ENCODE data around the gene PHACTR3.

PHACTR3 gene

GRCh38 chr20:59578436-59579403 lies 25.6 kb upstream of the PHACTR3 start:
- no peak overlapping the region for H3K4me3 ChIP-seq (ENCODE audit: low read length)
- TF ChIP-seq ZNF274 (IDR thresholded peaks at IDR 0.05; ENCODE audit: low read depth, low read length): no peak

GRCh38 chr20:59579404-59580145 lies 24.8 kb upstream of the PHACTR3 start:
- H3K4me3 ChIP-seq (ENCODE audit: low read length): no peak overlapping the region
- no peak for TF ChIP-seq ZNF274 (IDR thresholded peaks at IDR 0.05; ENCODE audit: low read depth, low read length)

- TF ChIP-seq ZNF274 (IDR thresholded peaks at IDR 0.05; ENCODE audit: low read depth, low read length): no peak
- no peak overlapping the region for H3K4me3 ChIP-seq (ENCODE audit: low read length)
These were observed 24.0 kb upstream of the PHACTR3 start for GRCh38 chr20:59580146-59580946.

- no peak overlapping the region for H3K4me3 ChIP-seq (ENCODE audit: low read length)
- TF ChIP-seq ZNF274 (IDR thresholded peaks at IDR 0.05; ENCODE audit: low read depth, low read length): no peak
These were observed 23.3 kb upstream of the PHACTR3 start for GRCh38 chr20:59580991-59581401.

- no peak for TF ChIP-seq ZNF274 (IDR thresholded peaks at IDR 0.05; ENCODE audit: low read depth, low read length)
- no peak overlapping the region for H3K4me3 ChIP-seq (ENCODE audit: low read length)
These were observed 22.2 kb upstream of the PHACTR3 start for GRCh38 chr20:59581993-59582679.

GRCh38 chr20:59583428-59584277 lies 20.7 kb upstream of the PHACTR3 start:
- H3K4me3 ChIP-seq (ENCODE audit: low read length): no peak overlapping the region
- TF ChIP-seq ZNF274 (IDR thresholded peaks at IDR 0.05; ENCODE audit: low read depth, low read length): no peak

GRCh38 chr20:59584278-59584925 lies 19.9 kb upstream of the PHACTR3 start:
- no peak overlapping the region for H3K4me3 ChIP-seq (ENCODE audit: low read length)
- no peak for TF ChIP-seq ZNF274 (IDR thresholded peaks at IDR 0.05; ENCODE audit: low read depth, low read length)

GRCh38 chr20:59585714-59586409 lies 18.5 kb upstream of the PHACTR3 start:
- no peak for TF ChIP-seq ZNF274 (IDR thresholded peaks at IDR 0.05; ENCODE audit: low read depth, low read length)

GRCh38 chr20:59586613-59587012 lies 17.7 kb upstream of the PHACTR3 start:
- no peak overlapping the region for H3K4me3 ChIP-seq (ENCODE audit: low read length)
- TF ChIP-seq ZNF274 (IDR thresholded peaks at IDR 0.05; ENCODE audit: low read depth, low read length): no peak

More at GRCh38 chr20:59585714-59586409, 18.5 kb upstream of the PHACTR3 start:
- H3K4me3 ChIP-seq (ENCODE audit: low read length): no peak overlapping the region

- no peak overlapping the region for H3K4me3 ChIP-seq (ENCODE audit: low read length)
These were observed 16.8 kb upstream of the PHACTR3 start for GRCh38 chr20:59587570-59587969.

GRCh38 chr20:59588236-59588855 lies 16.0 kb upstream of the PHACTR3 start:
- H3K4me3 ChIP-seq (ENCODE audit: low read length): no peak overlapping the region
- TF ChIP-seq ZNF274 (IDR thresholded peaks at IDR 0.05; ENCODE audit: low read depth, low read length): no peak

More at GRCh38 chr20:59587570-59587969, 16.8 kb upstream of the PHACTR3 start:
- no peak for TF ChIP-seq ZNF274 (IDR thresholded peaks at IDR 0.05; ENCODE audit: low read depth, low read length)

All from GM08714 (cell line).